Astrocyte (in vitro differentiated cells and primary cell): ENCODE data around the gene FRMD3. TPM values are rescaled to one million over a fixed set of nuclear protein-coding genes. Genes with fewer than 3 reads are reported as not detected.

Experiments
- DNase-seq: peaks from one replicate; pipeline ENCODE4 v3.0.0-alpha.2; 2010; ENCODE audit warnings: low read depth
- FAIRE-seq: peaks from 2 replicates; lab custom pipeline; 2011; peaks lifted over from hg19 to GRCh38; lab: Jason Lieb, UNC
- H2AFZ ChIP-seq: 2 replicates; pipeline ENCODE4 v1.6.0; 2012; ENCODE audit warnings: low read depth, low read length, inconsistent platforms
- H3K27ac ChIP-seq: 2 replicates; pipeline ENCODE4 v1.5.1; 2011; ENCODE audit warnings: low read depth, low read length, inconsistent platforms
- H3K27me3 ChIP-seq: 2 replicates; pipeline ENCODE4 v1.6.0; 2011; ENCODE audit warnings: low read length, inconsistent platforms; ENCODE audit not compliant: insufficient read depth
- H3K36me3 ChIP-seq: 2 replicates; pipeline ENCODE4 v1.5.1; 2011; ENCODE audit warnings: low read length, inconsistent platforms; ENCODE audit not compliant: insufficient read depth
- H3K4me1 ChIP-seq: 2 replicates; pipeline ENCODE4 v1.5.1; 2011; ENCODE audit warnings: low read length, inconsistent platforms; ENCODE audit not compliant: insufficient read depth
- H3K4me2 ChIP-seq: 2 replicates; pipeline ENCODE4 v1.6.0; 2012; ENCODE audit warnings: low read length, inconsistent platforms
- H3K4me3 ChIP-seq: 2 replicates; pipeline ENCODE4 v1.5.1; 2011; ENCODE audit warnings: low read depth, mild to moderate bottlenecking, low read length, inconsistent platforms; ENCODE audit not compliant: insufficient read depth
- H3K79me2 ChIP-seq: 2 replicates; pipeline ENCODE4 v1.6.0; 2012; ENCODE audit warnings: mild to moderate bottlenecking, low read length, inconsistent platforms; ENCODE audit not compliant: insufficient read depth
- H3K9ac ChIP-seq: 2 replicates; pipeline ENCODE4 v1.6.0; 2012; ENCODE audit warnings: mild to moderate bottlenecking, low read length, inconsistent platforms
- H3K9me3 ChIP-seq: 2 replicates; pipeline ENCODE4 v1.5.1; 2012; ENCODE audit warnings: low read depth, mild to moderate bottlenecking, low read length, inconsistent platforms; ENCODE audit not compliant: insufficient read depth
- H4K20me1 ChIP-seq: 2 replicates; pipeline ENCODE4 v1.6.0; 2012; ENCODE audit warnings: low read length, inconsistent platforms; ENCODE audit not compliant: insufficient read depth
- H3K27ac Mint-ChIP-seq: one replicate; pipeline ENCODE4 v1.8.0; 2021; ENCODE audit warnings: mild to moderate bottlenecking, mixed read lengths; ENCODE audit not compliant: unreplicated experiment
- H3K27me3 Mint-ChIP-seq: one replicate; pipeline ENCODE4 v1.8.0; 2021; ENCODE audit warnings: low read depth, mixed read lengths; ENCODE audit not compliant: unreplicated experiment
- H3K36me3 Mint-ChIP-seq: one replicate; pipeline ENCODE4 v1.8.0; 2021; ENCODE audit warnings: low read depth, mixed read lengths; ENCODE audit not compliant: unreplicated experiment
- H3K4me1 Mint-ChIP-seq: one replicate; pipeline ENCODE4 v1.8.0; 2021; ENCODE audit warnings: low read depth, mixed read lengths; ENCODE audit not compliant: unreplicated experiment
- H3K4me3 Mint-ChIP-seq: one replicate; pipeline ENCODE4 v1.8.0; 2021; ENCODE audit warnings: mild to moderate bottlenecking, moderate library complexity, mixed read lengths; ENCODE audit not compliant: unreplicated experiment
- H3K9me3 Mint-ChIP-seq: one replicate; pipeline ENCODE4 v1.8.0; 2021; ENCODE audit warnings: mild to moderate bottlenecking, mixed read lengths; ENCODE audit not compliant: unreplicated experiment
- EZH2 ChIP-seq: IDR thresholded peaks from 2 replicates; pipeline ENCODE4 v1.6.1; 2012; ENCODE audit warnings: mild to moderate bottlenecking, low read length, inconsistent platforms; ENCODE audit not compliant: insufficient read depth
- total RNA-seq: library from RNA; stranded (reverse); gene quantifications from 2 replicates; pipeline ENCODE4 v1.2.1, GENCODE V29; 2021
- TF ChIP-seq, protein P1 (sequence below): IDR thresholded peaks from 2 replicates; pipeline ENCODE4 v1.5.1; 2011; ENCODE audit warnings: low read depth, mild to moderate bottlenecking, inconsistent platforms, low read length, moderate library complexity; ENCODE audit not compliant: insufficient read depth

The FRMD3 gene
- total RNA-seq, 1 donor from 2014 or later: 0.39 TPM

DNA sequence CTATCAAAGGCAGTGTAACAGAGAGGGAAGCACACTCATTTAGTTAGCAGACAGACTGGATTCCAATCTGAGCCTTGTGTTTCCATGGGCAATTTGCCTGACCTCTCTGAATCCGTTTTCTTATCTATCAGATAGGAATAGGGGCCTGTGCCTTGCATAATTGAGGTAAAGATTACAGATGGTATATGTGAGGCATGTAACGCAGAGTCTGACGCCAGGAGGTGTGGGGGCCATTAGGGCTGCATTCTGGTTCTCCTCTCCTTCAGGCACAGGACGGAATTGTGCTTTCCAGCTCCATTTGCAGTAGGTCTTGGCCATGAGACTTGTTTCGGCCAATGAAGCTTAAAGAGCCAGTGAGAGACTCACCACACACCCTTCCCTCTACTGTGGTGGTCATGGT, 97.6 kb downstream of the FRMD3 start:
- no peak overlapping the region for H3K27ac Mint-ChIP-seq
- FAIRE-seq: no peak
- no peak overlapping the region for H3K4me3 ChIP-seq
- H3K9me3 Mint-ChIP-seq: peaks cover 3% of the 10 kb centered on the region
- DNase-seq: peak; percentile 44
- H3K79me2 ChIP-seq: no peaks in the 10 kb centered on the region
- TF ChIP-seq, protein P1, sequence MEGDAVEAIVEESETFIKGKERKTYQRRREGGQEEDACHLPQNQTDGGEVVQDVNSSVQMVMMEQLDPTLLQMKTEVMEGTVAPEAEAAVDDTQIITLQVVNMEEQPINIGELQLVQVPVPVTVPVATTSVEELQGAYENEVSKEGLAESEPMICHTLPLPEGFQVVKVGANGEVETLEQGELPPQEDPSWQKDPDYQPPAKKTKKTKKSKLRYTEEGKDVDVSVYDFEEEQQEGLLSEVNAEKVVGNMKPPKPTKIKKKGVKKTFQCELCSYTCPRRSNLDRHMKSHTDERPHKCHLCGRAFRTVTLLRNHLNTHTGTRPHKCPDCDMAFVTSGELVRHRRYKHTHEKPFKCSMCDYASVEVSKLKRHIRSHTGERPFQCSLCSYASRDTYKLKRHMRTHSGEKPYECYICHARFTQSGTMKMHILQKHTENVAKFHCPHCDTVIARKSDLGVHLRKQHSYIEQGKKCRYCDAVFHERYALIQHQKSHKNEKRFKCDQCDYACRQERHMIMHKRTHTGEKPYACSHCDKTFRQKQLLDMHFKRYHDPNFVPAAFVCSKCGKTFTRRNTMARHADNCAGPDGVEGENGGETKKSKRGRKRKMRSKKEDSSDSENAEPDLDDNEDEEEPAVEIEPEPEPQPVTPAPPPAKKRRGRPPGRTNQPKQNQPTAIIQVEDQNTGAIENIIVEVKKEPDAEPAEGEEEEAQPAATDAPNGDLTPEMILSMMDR: no peak
- no peak for TF ChIP-seq EZH2
- H3K27me3 Mint-ChIP-seq: peaks cover 3% of the 10 kb centered on the region
- no peak overlapping the region for H2AFZ ChIP-seq
- no peak overlapping the region for H3K27ac ChIP-seq
- H3K9me3 ChIP-seq: no peaks in the 10 kb centered on the region
- no peaks in the 10 kb centered on the region for H4K20me1 ChIP-seq
- no peaks in the 10 kb centered on the region for H3K36me3 ChIP-seq
- no peaks in the 10 kb centered on the region for H3K36me3 Mint-ChIP-seq
- H3K4me2 ChIP-seq: no peak overlapping the region
- H3K27me3 ChIP-seq: no peaks in the 10 kb centered on the region
- H3K9ac ChIP-seq: no peak overlapping the region
- no peak overlapping the region for H3K4me3 Mint-ChIP-seq
- no peaks in the 10 kb centered on the region for H3K4me1 Mint-ChIP-seq
- H3K4me1 ChIP-seq: no peaks in the 10 kb centered on the region

DNA sequence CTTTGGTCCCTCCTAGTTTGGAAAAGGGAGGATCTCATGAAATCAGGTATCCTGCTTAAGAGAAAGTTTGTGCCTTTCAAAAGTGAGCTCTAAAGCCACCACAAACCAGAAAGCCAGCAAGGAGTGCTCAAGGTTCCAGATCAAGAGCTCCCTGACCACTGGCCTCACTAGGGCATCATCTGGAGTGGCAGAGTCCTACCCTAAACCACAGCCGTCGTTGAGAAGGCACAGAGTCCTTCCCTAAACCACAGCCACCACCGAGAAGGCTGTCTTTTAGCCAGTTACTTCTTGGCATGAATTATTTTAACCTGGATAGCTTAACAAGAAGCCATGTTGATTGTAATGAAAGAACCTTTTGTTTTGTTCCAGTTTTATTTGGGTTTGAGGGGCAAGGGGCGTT, 102.9 kb downstream of the FRMD3 start:
- H4K20me1 ChIP-seq: no peaks in the 10 kb centered on the region
- H3K27me3 ChIP-seq: no peaks in the 10 kb centered on the region
- Mint-ChIP-seq H3K4me3 (no peak overlapping the region), H3K36me3 (no peaks in the 10 kb centered on the region), H3K27ac (no peak overlapping the region), H3K9me3 (no peaks in the 10 kb centered on the region), H3K4me1 (peaks cover 4% of the 10 kb centered on the region), H3K27me3 (peaks cover 1% of the 10 kb centered on the region)
- H3K27ac ChIP-seq: no peak overlapping the region
- no peaks in the 10 kb centered on the region for H3K79me2 ChIP-seq
- TF ChIP-seq, protein P1: no peak
- no peak for TF ChIP-seq EZH2
- H3K36me3 ChIP-seq: no peaks in the 10 kb centered on the region
- no peak for FAIRE-seq
- no peaks in the 10 kb centered on the region for H3K9me3 ChIP-seq
- H3K4me1 ChIP-seq: peaks cover 9% of the 10 kb centered on the region
- DNase-seq: no peak
- H3K4me2 ChIP-seq: no peak overlapping the region
- no peak overlapping the region for H3K4me3 ChIP-seq
- H3K9ac ChIP-seq: no peak overlapping the region
- H2AFZ ChIP-seq: no peak overlapping the region

DNA sequence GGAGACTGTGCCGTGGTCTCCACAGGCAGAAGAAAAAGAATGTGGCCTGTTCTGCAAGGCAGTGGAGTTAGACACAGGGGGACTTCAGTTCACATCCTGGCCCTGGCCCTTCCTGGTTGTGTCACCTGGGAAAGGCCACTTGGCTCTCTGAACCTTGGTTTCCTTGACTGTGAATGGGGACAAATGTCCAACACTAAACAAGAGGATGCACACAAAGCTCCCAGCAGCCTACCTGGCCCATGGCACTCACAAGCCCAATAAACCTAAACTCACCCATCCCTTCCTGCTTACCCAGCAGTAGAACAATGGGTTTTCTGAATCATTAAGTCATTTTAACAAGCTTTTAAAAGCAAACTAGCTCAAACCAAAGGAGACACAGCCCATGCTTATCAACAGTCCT, 103.9 kb downstream of the FRMD3 start:
- peaks cover 9% of the 10 kb centered on the region for H3K4me1 ChIP-seq
- peaks cover 4% of the 10 kb centered on the region for H3K27me3 Mint-ChIP-seq
- TF ChIP-seq EZH2: no peak
- TF ChIP-seq, protein P1: no peak
- H3K4me1 Mint-ChIP-seq: peaks cover 4% of the 10 kb centered on the region
- no peak overlapping the region for H3K27ac ChIP-seq
- H3K4me2 ChIP-seq: no peak overlapping the region
- H3K27ac Mint-ChIP-seq: no peak overlapping the region
- H3K4me3 Mint-ChIP-seq: no peak overlapping the region
- H3K9me3 Mint-ChIP-seq: peaks cover 2% of the 10 kb centered on the region
- no peaks in the 10 kb centered on the region for H3K79me2 ChIP-seq
- H3K9ac ChIP-seq: no peak overlapping the region
- H3K36me3 ChIP-seq: no peaks in the 10 kb centered on the region
- DNase-seq (no peak), FAIRE-seq (no peak)
- H3K9me3 ChIP-seq: no peaks in the 10 kb centered on the region
- H3K36me3 Mint-ChIP-seq: no peaks in the 10 kb centered on the region
- H3K27me3 ChIP-seq: no peaks in the 10 kb centered on the region
- H3K4me3 ChIP-seq: no peak overlapping the region
- no peaks in the 10 kb centered on the region for H4K20me1 ChIP-seq
- H2AFZ ChIP-seq: no peak overlapping the region
